Measurements from ENCODE around the gene MYBPC3. TPM values are rescaled to one million over a fixed set of nuclear protein-coding genes. Genes with fewer than 3 reads are reported as not detected.

The MYBPC3 gene
- total and polyA plus RNA-seq, 4 donors, result 0.06 to 0.16 (median 0.15) TPM; not detected in 1

DNA sequence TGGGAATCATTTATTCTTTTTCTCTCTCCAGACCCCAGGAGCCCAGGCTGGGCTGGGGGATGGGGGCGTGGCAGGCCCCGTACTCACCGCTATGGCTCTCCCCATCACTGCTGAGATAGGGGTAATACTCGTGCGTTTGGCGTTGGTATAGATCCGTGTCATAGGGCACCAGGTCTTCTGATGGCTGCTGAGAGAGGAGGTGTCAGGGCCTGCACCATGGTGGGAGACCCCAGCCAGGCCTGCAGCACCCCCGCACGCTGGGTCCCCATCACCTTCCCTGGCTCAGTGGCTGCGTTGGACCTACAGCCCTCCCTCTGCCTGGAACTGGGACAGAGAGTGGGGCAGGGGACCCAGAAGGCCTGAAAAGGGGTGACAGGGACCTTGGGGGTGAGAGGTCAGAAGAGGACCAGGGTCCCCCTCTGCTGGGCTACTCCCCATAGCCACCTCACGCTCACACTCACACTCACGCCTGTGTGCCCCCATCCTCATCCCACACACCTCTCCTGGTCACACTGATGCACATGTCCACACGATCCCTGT, 23.1 kb upstream of the MYBPC3 start:
- Histone ChIP-seq H3K4me3 (ENCODE audit: low read depth, low read length) (no peak overlapping the region), H3K36me3 (ENCODE audit: control insufficient read depth, insufficient read depth, low read length) (no peaks in the 10 kb centered on the region), H3K9me3 (ENCODE audit: control insufficient read depth, insufficient read depth, low read length) (no peaks in the 10 kb centered on the region), H3K27me3 (ENCODE audit: control insufficient read depth, insufficient read depth, low read length) (no peaks in the 10 kb centered on the region), H3K4me1 (ENCODE audit: control insufficient read depth, insufficient read depth, low read length) (peaks cover 9% of the 10 kb centered on the region), H3K27ac (ENCODE audit: low read depth, low read length) (no peak overlapping the region)
- no peak for DNase-seq (ENCODE audit: low read depth in 4 of 6, low spot score in 6 of 6)
- 89% methylated on average over 12 of the region's 13 CpGs for WGBS (ENCODE audit: insufficient coverage)

DNA sequence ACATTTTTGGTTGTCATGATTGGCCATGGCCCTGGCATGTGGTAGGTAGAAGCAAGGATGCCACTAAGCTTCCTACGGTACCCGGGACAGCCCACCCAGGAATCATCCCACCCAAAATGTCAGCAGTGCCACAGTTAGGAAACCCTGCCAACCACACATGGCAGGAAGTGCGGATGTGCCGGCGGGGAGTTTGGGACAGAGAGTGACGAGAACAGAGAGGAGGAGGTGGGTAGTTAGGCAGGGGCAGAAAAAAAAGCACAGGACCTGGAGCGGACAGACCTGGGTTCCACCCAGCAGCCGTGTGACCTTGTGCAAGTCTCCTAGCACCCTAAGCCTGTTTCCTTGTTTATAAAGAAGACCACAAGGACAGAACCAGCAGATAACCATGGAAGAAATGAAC, 22.5 kb upstream of the MYBPC3 start:
- 76% methylated on average over 6 of the region's 8 CpGs for WGBS (ENCODE audit: insufficient coverage)
- Histone ChIP-seq H3K9me3 (ENCODE audit: control insufficient read depth, insufficient read depth, low read length) (no peaks in the 10 kb centered on the region), H3K27ac (ENCODE audit: low read depth, low read length) (no peak overlapping the region), H3K27me3 (ENCODE audit: control insufficient read depth, insufficient read depth, low read length) (no peaks in the 10 kb centered on the region), H3K4me1 (ENCODE audit: control insufficient read depth, insufficient read depth, low read length) (peaks cover 9% of the 10 kb centered on the region), H3K4me3 (ENCODE audit: low read depth, low read length) (no peak overlapping the region), H3K36me3 (ENCODE audit: control insufficient read depth, insufficient read depth, low read length) (no peaks in the 10 kb centered on the region)
- DNase-seq (ENCODE audit: low read depth in 4 of 6, low spot score in 6 of 6), result no peak

DNA sequence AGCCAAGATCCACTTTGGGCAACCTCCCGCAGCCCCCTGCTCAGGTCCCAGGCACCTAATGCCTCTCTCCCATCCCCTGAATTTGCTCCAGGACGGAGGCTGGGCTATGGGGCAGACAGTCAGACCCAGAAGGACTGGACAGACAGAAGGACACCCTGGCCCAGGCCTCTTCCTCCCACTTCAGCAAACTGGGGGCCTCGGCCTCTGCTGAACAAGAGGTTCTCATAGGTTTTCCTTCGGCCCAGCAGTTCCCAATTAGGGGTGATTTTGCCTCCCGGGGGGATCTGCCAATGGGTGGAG, 22.2 kb upstream of the MYBPC3 start:
- Histone ChIP-seq H3K4me1 (ENCODE audit: control insufficient read depth, insufficient read depth, low read length) (peaks cover 9% of the 10 kb centered on the region), H3K27ac (ENCODE audit: low read depth, low read length) (no peak overlapping the region), H3K4me3 (ENCODE audit: low read depth, low read length) (no peak overlapping the region), H3K36me3 (ENCODE audit: control insufficient read depth, insufficient read depth, low read length) (no peaks in the 10 kb centered on the region), H3K9me3 (ENCODE audit: control insufficient read depth, insufficient read depth, low read length) (no peaks in the 10 kb centered on the region), H3K27me3 (ENCODE audit: control insufficient read depth, insufficient read depth, low read length) (no peaks in the 10 kb centered on the region)
- WGBS (ENCODE audit: insufficient coverage), result 78% methylated on average over 3 of the region's 5 CpGs
- DNase-seq (ENCODE audit: low read depth in 4 of 6, low spot score in 6 of 6), result no peak

DNA sequence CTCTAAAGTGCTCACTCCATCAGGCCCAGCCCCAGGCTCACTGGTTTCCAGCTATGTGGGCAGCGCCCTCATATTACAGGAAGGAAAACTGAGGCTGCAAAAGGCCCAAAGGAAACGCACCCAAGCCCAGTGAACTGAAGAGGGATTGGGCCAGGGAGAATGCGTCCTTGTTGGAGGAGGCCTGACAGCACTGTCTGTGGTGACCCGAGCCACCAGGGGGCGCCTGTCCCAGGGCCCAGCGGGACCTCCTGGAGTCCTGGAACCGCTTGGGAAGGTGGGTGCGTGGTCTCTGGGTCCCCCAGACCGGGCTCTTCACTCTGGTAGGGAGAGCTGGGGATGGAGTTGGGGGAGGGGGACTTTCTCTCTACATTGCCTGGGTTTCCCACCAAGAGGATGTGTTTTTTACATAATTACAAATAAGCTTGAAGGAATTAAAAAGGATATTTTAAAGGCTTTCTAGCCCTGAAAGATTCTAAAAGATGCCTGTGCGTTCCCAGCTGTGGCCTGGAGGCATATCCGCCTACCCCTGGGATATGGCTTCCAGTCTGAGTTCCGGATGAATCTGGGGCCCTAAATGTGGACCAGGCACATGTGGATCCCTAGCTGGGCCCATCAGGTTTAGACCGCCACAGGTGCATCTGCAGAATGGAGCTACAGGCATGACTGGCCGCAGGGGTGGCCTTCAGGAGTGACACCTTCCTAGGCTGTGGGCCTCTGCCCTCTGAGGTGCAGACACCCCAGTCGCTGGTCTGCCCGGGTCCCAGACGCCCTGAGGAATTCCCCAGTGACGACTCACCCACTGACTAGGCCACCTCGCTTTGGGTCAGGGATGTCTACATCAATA, 21.6 kb upstream of the MYBPC3 start:
- Histone ChIP-seq H3K27me3 (ENCODE audit: control insufficient read depth, insufficient read depth, low read length) (no peaks in the 10 kb centered on the region), H3K4me3 (ENCODE audit: low read depth, low read length) (no peak overlapping the region), H3K27ac (ENCODE audit: low read depth, low read length) (no peak overlapping the region), H3K4me1 (ENCODE audit: control insufficient read depth, insufficient read depth, low read length) (peaks cover 9% of the 10 kb centered on the region), H3K9me3 (ENCODE audit: control insufficient read depth, insufficient read depth, low read length) (no peaks in the 10 kb centered on the region), H3K36me3 (ENCODE audit: control insufficient read depth, insufficient read depth, low read length) (no peaks in the 10 kb centered on the region)
- peak in 5 of 6 donors; percentile 18 to 79 (median 23) for DNase-seq (ENCODE audit: low read depth in 4 of 6, low spot score in 6 of 6)
- WGBS (ENCODE audit: insufficient coverage), result 56% methylated on average over 17 of the region's 19 CpGs

DNA sequence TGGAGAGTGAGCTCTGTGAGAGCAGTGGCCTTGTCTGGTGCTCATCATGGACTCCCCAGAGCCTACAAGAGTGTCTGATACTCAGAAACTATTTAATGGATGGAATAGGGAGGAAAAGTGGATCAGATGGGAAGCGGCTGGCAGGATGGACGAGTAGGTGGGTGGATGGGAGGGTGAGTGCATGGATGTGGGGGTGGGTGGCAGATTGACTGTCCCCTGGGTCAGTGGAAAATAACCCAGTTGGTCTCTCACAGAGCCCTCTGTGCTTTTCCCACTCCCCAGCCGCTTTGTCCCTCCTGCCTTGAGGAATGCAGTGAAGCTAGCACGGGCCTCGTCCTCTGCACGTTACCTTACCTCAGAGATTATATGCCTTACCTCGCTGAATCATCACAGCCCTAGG, 19.9 kb upstream of the MYBPC3 start:
- DNase-seq (ENCODE audit: low read depth in 4 of 6, low spot score in 6 of 6), result no peak
- H3K4me3 ChIP-seq (ENCODE audit: low read depth, low read length), result no peak overlapping the region
- no CpG with 5 or more reads among the region's 7 CpGs for WGBS (ENCODE audit: insufficient coverage)
- H3K36me3 ChIP-seq (ENCODE audit: control insufficient read depth, insufficient read depth, low read length), result no peaks in the 10 kb centered on the region
- H3K4me1 ChIP-seq (ENCODE audit: control insufficient read depth, insufficient read depth, low read length), result peaks cover 9% of the 10 kb centered on the region
- H3K9me3 ChIP-seq (ENCODE audit: control insufficient read depth, insufficient read depth, low read length), result no peaks in the 10 kb centered on the region
- H3K27ac ChIP-seq (ENCODE audit: low read depth, low read length), result no peak overlapping the region
- H3K27me3 ChIP-seq (ENCODE audit: control insufficient read depth, insufficient read depth, low read length), result no peaks in the 10 kb centered on the region

DNA sequence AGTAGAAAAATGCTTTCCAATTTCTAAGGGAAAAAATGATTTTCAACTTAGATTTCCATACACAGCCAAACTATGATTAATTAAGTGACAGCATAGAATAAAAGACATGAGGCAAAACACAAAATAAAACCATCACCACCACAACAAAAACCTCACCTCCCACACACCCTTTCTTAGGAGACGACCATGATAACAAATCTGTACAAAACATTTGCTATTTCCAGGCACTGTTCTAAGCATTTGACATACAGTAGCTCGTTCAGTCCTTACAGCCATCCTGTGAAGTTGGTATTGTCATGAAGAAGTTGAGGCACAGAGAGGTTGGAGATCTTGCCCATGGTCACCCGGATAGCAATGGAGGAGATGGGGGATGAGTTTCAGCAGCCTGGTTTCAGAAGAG, 17.2 kb upstream of the MYBPC3 start:
- H3K27ac ChIP-seq (ENCODE audit: low read depth, low read length), result no peak overlapping the region
- peaks cover 9% of the 10 kb centered on the region for H3K4me1 ChIP-seq (ENCODE audit: control insufficient read depth, insufficient read depth, low read length)
- H3K36me3 ChIP-seq (ENCODE audit: control insufficient read depth, insufficient read depth, low read length), result no peaks in the 10 kb centered on the region
- DNase-seq (ENCODE audit: low read depth in 4 of 6, low spot score in 6 of 6), result no peak
- WGBS (ENCODE audit: insufficient coverage), result 54% methylated on average over 2 of the region's 3 CpGs
- no peaks in the 10 kb centered on the region for H3K9me3 ChIP-seq (ENCODE audit: control insufficient read depth, insufficient read depth, low read length)
- no peaks in the 10 kb centered on the region for H3K27me3 ChIP-seq (ENCODE audit: control insufficient read depth, insufficient read depth, low read length)
- no peak overlapping the region for H3K4me3 ChIP-seq (ENCODE audit: low read depth, low read length)

DNA sequence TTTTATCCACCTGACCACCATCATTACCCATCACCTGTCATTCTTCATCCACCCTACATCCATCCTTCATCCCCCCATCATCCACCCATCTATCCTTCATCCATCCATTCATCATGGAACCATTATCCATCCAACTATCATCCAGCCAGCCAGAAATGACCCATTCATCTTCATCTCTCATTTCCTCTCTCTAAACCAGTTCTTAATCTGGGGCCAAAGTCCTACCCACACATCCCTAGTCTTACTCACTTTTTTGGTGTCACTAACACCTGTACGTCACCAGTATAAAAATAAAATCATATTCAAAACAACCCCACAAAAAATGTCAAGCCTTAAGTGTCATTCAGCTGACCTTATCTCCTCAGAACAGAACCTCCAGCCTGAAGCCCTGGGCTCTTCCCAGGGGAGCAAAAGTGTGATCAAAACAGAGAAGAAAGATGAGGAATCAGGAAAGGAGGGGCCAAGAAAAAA, 13.6 kb upstream of the MYBPC3 start:
- H3K4me3 ChIP-seq (ENCODE audit: low read depth, low read length), result no peak overlapping the region
- no peak overlapping the region for H3K27ac ChIP-seq (ENCODE audit: low read depth, low read length)
- H3K9me3 ChIP-seq (ENCODE audit: control insufficient read depth, insufficient read depth, low read length), result no peaks in the 10 kb centered on the region
- no peak for DNase-seq (ENCODE audit: low read depth in 4 of 6, low spot score in 6 of 6)
- no peaks in the 10 kb centered on the region for H3K4me1 ChIP-seq (ENCODE audit: control insufficient read depth, insufficient read depth, low read length)
- H3K36me3 ChIP-seq (ENCODE audit: control insufficient read depth, insufficient read depth, low read length), result no peaks in the 10 kb centered on the region
- WGBS (ENCODE audit: insufficient coverage), result no CpG with 5 or more reads among the region's 1 CpG
- H3K27me3 ChIP-seq (ENCODE audit: control insufficient read depth, insufficient read depth, low read length), result no peaks in the 10 kb centered on the region

DNA sequence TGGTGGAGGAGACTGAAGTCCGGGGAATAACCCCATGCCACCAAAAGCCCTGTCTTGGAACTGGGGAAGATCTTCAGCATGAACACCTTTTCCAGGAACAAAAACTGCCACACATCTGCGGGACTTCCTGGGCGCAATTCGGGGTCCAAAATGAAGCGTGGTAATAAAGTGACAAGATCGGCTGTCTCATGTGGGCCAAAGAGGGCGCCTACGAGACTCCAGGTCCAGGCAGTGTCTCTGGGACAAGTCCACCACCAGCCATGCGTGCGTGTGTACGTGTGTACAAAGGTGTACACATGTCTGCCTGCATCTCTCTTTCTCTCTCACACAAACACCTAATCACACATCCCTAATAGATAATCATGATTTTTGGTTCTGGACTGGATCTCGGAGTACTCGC, 8.9 kb upstream of the MYBPC3 start:
- peaks cover 6% of the 10 kb centered on the region for H3K36me3 ChIP-seq (ENCODE audit: control insufficient read depth, insufficient read depth, low read length)
- 71% methylated on average over 11 of the region's 13 CpGs for WGBS (ENCODE audit: insufficient coverage)
- H3K9me3 ChIP-seq (ENCODE audit: control insufficient read depth, insufficient read depth, low read length), result no peaks in the 10 kb centered on the region
- H3K27ac ChIP-seq (ENCODE audit: low read depth, low read length), result no peak overlapping the region
- H3K4me3 ChIP-seq (ENCODE audit: low read depth, low read length), result no peak overlapping the region
- H3K27me3 ChIP-seq (ENCODE audit: control insufficient read depth, insufficient read depth, low read length), result no peaks in the 10 kb centered on the region
- no peaks in the 10 kb centered on the region for H3K4me1 ChIP-seq (ENCODE audit: control insufficient read depth, insufficient read depth, low read length)
- DNase-seq (ENCODE audit: low read depth in 4 of 6, low spot score in 6 of 6), result no peak

DNA sequence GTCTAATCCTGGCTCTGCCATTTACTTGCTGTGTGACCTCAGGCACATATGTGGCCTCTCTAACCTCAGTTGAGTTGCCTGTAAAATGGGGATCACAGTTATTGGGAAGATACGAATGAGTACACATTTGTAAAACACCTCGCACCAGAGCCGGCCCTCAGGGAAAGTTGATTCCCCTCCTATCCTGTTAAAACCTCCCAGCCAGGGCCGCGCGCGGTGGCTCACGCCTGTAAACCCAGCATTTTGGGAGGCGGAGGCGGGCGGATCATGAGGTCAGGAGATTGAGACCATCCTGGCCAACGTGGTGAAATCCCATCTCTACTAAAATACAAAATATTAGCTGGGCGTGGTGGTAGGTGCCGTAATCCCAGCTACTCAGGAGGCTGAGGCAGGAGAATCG, 7.8 kb upstream of the MYBPC3 start:
- Histone ChIP-seq H3K9me3 (ENCODE audit: control insufficient read depth, insufficient read depth, low read length) (no peaks in the 10 kb centered on the region), H3K4me1 (ENCODE audit: control insufficient read depth, insufficient read depth, low read length) (no peaks in the 10 kb centered on the region), H3K27ac (ENCODE audit: low read depth, low read length) (no peak overlapping the region), H3K27me3 (ENCODE audit: control insufficient read depth, insufficient read depth, low read length) (no peaks in the 10 kb centered on the region), H3K36me3 (ENCODE audit: control insufficient read depth, insufficient read depth, low read length) (peaks cover 11% of the 10 kb centered on the region), H3K4me3 (ENCODE audit: low read depth, low read length) (no peak overlapping the region)
- no peak for DNase-seq (ENCODE audit: low read depth in 4 of 6, low spot score in 6 of 6)
- WGBS (ENCODE audit: insufficient coverage), result 97% methylated on average over 10 of the region's 15 CpGs

DNA sequence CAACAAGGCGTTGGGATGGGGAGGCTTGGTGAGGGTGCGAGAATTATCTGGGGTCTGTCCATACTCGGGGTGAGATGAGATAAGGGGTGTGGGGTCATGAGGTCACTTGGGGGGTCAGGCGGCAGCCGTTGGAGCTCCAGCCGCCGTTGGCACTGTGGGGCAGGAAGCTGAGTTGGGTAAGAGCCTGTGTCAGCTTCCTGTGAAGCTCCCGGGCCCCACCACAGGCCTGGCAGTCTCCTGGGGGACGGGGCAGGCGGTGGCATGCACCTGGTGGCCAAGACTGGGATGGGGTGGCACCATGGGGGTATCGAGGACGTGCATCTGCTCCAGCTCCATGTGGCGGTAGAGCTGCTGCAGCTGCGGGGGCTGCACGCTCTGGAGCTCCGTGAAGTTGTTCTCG, 7.1 kb upstream of the MYBPC3 start:
- Histone ChIP-seq H3K27ac (ENCODE audit: low read depth, low read length) (no peak overlapping the region), H3K9me3 (ENCODE audit: control insufficient read depth, insufficient read depth, low read length) (no peaks in the 10 kb centered on the region), H3K27me3 (ENCODE audit: control insufficient read depth, insufficient read depth, low read length) (no peaks in the 10 kb centered on the region), H3K4me1 (ENCODE audit: control insufficient read depth, insufficient read depth, low read length) (no peaks in the 10 kb centered on the region), H3K4me3 (ENCODE audit: low read depth, low read length) (no peak overlapping the region), H3K36me3 (ENCODE audit: control insufficient read depth, insufficient read depth, low read length) (peaks cover 11% of the 10 kb centered on the region)
- 80% methylated on average over 15 of the region's 17 CpGs for WGBS (ENCODE audit: insufficient coverage)
- DNase-seq (ENCODE audit: low read depth in 4 of 6, low spot score in 6 of 6), result no peak
